RWPE1 (cell line): ENCODE measurements around the gene ERC2.

ENCODE experiments used
- CTCF ChIA-PET: fragments of 350-600 bp; sonication (Branson Sonifier 250); formaldehyde crosslinking; extraction: SDS; loops from one replicate; lab custom pipeline; 2021; lab: Yijun Ruan, JAX
- POLR2A ChIA-PET: fragments of 400-600 bp; formaldehyde crosslinking; extraction: SDS; loops from one replicate; lab custom pipeline; 2020; ENCODE audit warnings: antibody characterized with exemption; ENCODE audit not compliant: low non-redundant PET; lab: Yijun Ruan, JAX
- DNase-seq: peaks from one replicate; pipeline ENCODE4 v3.0.0; 2012; ENCODE audit warnings: low spot score
- H3K27ac ChIP-seq: fragments of 450-650 bp; 2 replicates; pipeline ENCODE4 v1.5.1; 2017
- CTCF ChIP-seq: fragments of 450-650 bp; conservative IDR thresholded peaks from 2 replicates; pipeline ENCODE4 v1.5.1; 2017; ENCODE audit warnings: low read depth, mild to moderate bottlenecking

Gene ERC2

GRCh38 chr3:55646121-55646520 is 822.1 kb downstream of the ERC2 start:
- ChIA-PET POLR2A (no interaction called here), CTCF (interaction anchor here (0.6 kb wide), 1 partner anchor 632 kb away, joined by 4 read pairs; no protein-coding TSS in a partner anchor)
- no peak overlapping the region for H3K27ac ChIP-seq
- TF ChIP-seq CTCF = no peak
- no peak for DNase-seq

DNA sequence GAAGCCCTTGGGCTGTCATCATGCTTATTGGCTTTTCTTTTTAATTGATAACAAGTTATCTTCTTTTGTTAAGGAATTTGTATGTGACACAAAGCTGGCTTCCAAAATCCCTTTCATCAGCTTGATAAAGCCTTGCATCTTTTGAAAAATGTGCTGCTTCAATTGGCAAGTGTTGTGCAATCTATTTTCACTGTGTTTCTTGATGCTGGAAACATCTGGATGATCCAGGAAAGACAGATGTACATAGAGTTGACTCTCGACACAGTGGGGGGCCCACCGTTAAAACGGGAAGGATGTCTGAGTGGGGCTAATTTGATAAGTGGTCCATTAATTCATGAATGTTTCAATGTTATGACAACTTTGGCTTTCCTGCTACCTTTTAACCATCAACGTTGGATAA is 822.8 kb downstream of the ERC2 start:
- POLR2A ChIA-PET = no interaction called here
- CTCF ChIA-PET = interaction anchor here (0.6 kb wide), 1 partner anchor 631 kb away, joined by 4 read pairs; no protein-coding TSS in a partner anchor

GRCh38 chr3:55643283-55643682 is 825.0 kb downstream of the ERC2 start:
- H3K27ac ChIP-seq = no peak overlapping the region
- POLR2A ChIA-PET = no interaction called here
- DNase-seq = no peak
- no peak for TF ChIP-seq CTCF
- CTCF ChIA-PET = interaction anchor here (0.7 kb wide), 1 partner anchor 33 kb away, joined by 3 read pairs; no protein-coding TSS in a partner anchor

More for the DNA sequence above, 822.8 kb downstream of the ERC2 start:
- TF ChIP-seq CTCF = no peak
- no peak overlapping the region for H3K27ac ChIP-seq
- no peak for DNase-seq

DNA sequence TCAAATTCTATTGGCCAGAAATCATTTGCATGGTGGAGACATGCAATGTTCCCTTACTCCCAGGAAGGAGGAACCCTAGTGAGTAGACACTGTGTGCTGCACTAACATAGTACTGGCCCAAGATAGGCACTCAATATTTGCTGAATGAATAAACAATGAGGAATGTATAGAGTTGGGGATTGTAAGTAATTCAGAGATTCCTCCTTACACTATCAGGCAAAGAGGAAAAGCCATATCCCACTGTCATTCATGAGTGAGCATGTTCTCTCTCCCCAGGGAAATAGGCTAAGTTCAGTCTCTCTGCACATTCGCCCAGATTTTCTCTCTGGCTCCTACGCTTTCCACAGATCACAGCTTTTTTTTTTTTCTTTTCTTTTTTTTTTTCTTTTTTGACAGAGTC is 826.3 kb downstream of the ERC2 start:
- TF ChIP-seq CTCF = no peak
- DNase-seq = no peak
- POLR2A ChIA-PET = no interaction called here

DNA sequence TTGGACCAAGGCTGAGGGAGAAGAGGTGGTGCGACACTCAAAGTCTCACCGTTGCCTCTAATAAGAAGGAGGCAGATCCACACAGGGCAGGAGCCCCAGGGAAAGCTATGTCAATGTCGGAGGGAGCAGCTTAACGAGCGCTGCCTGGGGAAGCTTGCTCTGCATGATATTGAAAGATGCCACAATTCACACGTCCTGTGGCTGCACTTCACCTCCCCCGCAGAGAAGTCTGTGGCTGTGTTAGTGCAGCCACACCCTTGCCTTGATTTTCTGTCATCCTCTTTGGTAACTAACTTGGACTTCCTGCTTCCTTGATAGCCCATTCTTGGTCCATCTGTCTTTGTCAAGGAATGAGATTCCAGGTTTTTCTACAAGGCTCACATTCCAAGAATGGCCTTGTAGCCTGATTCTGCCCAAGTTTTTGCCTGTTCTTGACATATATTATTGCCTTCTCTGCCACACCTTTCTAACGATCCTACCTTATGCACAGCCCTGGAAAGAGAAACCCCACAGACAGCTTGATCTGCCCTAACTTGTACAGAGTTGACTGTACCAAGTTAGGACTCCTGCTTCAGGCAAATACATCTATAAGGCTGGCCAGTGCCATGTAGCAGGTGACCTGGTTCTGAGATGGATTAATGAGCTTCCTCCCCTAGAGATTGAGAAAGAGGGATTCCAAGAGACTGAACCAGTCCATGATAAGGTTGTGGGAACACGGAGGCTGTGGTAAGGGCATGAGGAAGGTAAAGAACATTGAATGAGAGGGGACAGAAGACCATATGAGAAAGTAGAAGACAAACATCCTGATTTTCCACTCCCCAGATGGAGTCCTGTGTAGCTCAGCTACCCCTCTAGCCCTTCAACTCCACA is 828.1 kb downstream of the ERC2 start:
- ChIA-PET CTCF (no interaction called here), POLR2A (no interaction called here)
- no peak for DNase-seq
- no peak overlapping the region for H3K27ac ChIP-seq
- no peak for TF ChIP-seq CTCF

More for the DNA sequence above, 826.3 kb downstream of the ERC2 start:
- CTCF ChIA-PET = no interaction called here
- H3K27ac ChIP-seq = no peak overlapping the region

DNA sequence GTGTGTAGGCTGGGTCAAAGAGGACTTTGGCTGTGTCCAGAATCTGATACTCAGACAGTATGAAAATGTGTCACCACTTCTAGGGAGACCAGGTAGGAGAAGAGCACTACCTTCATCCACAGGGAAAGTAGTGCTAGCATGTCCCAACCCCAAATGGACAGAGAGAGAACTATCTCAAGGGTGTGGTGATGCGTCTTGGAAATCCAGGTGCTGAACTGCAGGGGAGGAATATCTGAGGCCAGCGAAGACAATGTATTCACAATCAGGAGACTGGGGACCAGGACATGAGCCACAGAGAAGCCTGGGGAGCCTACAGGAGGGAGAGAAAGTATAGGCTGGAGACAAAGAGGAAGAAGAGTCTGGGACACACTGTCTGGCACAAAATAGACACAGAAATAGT is 829.1 kb downstream of the ERC2 start:
- ChIA-PET POLR2A (no interaction called here), CTCF (no interaction called here)
- no peak overlapping the region for H3K27ac ChIP-seq
- no peak for DNase-seq
- TF ChIP-seq CTCF = no peak
